ENCODE measurements around the gene CBX7.

The CBX7 gene

GRCh38 chr22:39090426-39091064, 61.9 kb downstream of the CBX7 start:
- DNase-seq = no peak

GRCh38 chr22:39089928-39090327, 62.6 kb downstream of the CBX7 start:
- no peak for DNase-seq

- DNase-seq = no peak
Observed at GRCh38 chr22:39088685-39089032, 63.8 kb downstream of the CBX7 start.

- no peak for DNase-seq
Observed at GRCh38 chr22:39087881-39088684, 64.4 kb downstream of the CBX7 start.

GRCh38 chr22:39087098-39087497, 65.4 kb downstream of the CBX7 start:
- no peak for DNase-seq

- DNase-seq = no peak
Observed at GRCh38 chr22:39084666-39085065, 67.8 kb downstream of the CBX7 start.

GRCh38 chr22:39083212-39084165, 69.0 kb downstream of the CBX7 start:
- no peak for DNase-seq

- DNase-seq = no peak
Observed at GRCh38 chr22:39081598-39081997, 70.9 kb downstream of the CBX7 start.

- no peak for DNase-seq
Observed at GRCh38 chr22:39081016-39081415, 71.5 kb downstream of the CBX7 start.

All from NCI-H1930 (cell line).